SU-DHL-6 (cell line): Measurements from ENCODE around the gene HPX.

ENCODE experiments used
- H2AFZ ChIP-seq: fragments of 200-600 bp; sonication (generic); 2 replicates; pipeline ENCODE4 v1.6.1; 2014; ENCODE audit warnings: low read depth, mild to moderate bottlenecking, moderate library complexity, mixed read lengths, antibody characterized with exemption, low read length; ENCODE audit not compliant: severe bottlenecking
- H3F3A ChIP-seq: fragments of 200-600 bp; shearing (Covaris generic); 2 replicates; pipeline ENCODE4 v1.6.0; 2016; ENCODE audit warnings: antibody characterized with exemption, mild to moderate bottlenecking; ENCODE audit not compliant: insufficient read depth
- H3K27ac ChIP-seq: fragments of 200-600 bp; sonication (generic); 2 replicates; pipeline ENCODE4 v1.5.1; 2016; ENCODE audit warnings: low read depth, mild to moderate bottlenecking, low read length, moderate library complexity, mixed read lengths
- H3K27me3 ChIP-seq: fragments of 200-600 bp; sonication (generic), shearing (Covaris generic); 2 replicates; pipeline ENCODE4 v1.6.0; 2014; ENCODE audit warnings: mild to moderate bottlenecking, low read length
- H3K36me3 ChIP-seq: fragments of 200-600 bp; sonication (generic); 2 replicates; pipeline ENCODE4 v1.6.1; 2014; ENCODE audit warnings: mild to moderate bottlenecking, low read length, mixed read lengths
- H3K4me2 ChIP-seq: fragments of 300-600, 200-600 bp; shearing (Covaris generic), sonication (generic); 2 replicates; pipeline ENCODE4 v1.6.0; 2014; ENCODE audit warnings: low read length, low read depth, mild to moderate bottlenecking; ENCODE audit not compliant: poor library complexity, severe bottlenecking
- H3K4me3 ChIP-seq: fragments of 200-600 bp; sonication (generic); 2 replicates; pipeline ENCODE4 v1.5.1; 2014; ENCODE audit warnings: antibody characterized with exemption, low read length, mild to moderate bottlenecking, mixed read lengths; ENCODE audit not compliant: insufficient read depth, poor library complexity, severe bottlenecking
- H3K79me2 ChIP-seq: fragments of 200-600 bp; sonication (generic); 2 replicates; pipeline ENCODE4 v1.6.1; 2014; ENCODE audit warnings: mild to moderate bottlenecking, low read length, moderate library complexity; ENCODE audit not compliant: insufficient read depth
- H3K9ac ChIP-seq: fragments of 200-600 bp; sonication (generic); 2 replicates; pipeline ENCODE4 v1.7.0; 2014; ENCODE audit warnings: mild to moderate bottlenecking, low read length
- H3K9me2 ChIP-seq: fragments of 200-600 bp; sonication (generic); replicated peaks from 2 replicates; pipeline ENCODE4 v1.6.1; 2014; ENCODE audit warnings: low read length; ENCODE audit not compliant: insufficient read depth
- H3K9me3 ChIP-seq: fragments of 200-600 bp; sonication (generic); 2 replicates; pipeline ENCODE4 v1.6.1; 2014; ENCODE audit warnings: low read length, mixed read lengths; ENCODE audit not compliant: insufficient read depth
- H4K20me1 ChIP-seq: fragments of 200-600 bp; sonication (generic); 2 replicates; pipeline ENCODE4 v1.6.1; 2014; ENCODE audit warnings: low read depth, mild to moderate bottlenecking, antibody characterized with exemption, low read length, moderate library complexity, mixed read lengths
- CTCF ChIP-seq: fragments of 200-600 bp; sonication (generic); IDR thresholded peaks from one replicate; pipeline ENCODE4 v1.5.1; 2017; ENCODE audit warnings: antibody characterized with exemption, mild to moderate bottlenecking, low read length, moderate library complexity; ENCODE audit not compliant: insufficient read depth, poor library complexity, severe bottlenecking
- EZH2phosphoT487 ChIP-seq: fragments of 200-600 bp; sonication (generic), shearing (Covaris generic); conservative IDR thresholded peaks from 2 replicates; pipeline ENCODE4 v1.6.1; 2018; ENCODE audit warnings: mild to moderate bottlenecking, antibody characterized with exemption, low read length, moderate library complexity, mixed read lengths

The HPX gene

GRCh38 chr11:6390718-6391469, 49.9 kb downstream of the HPX start:
- Histone ChIP-seq H3K9ac (peak overlapping the region; percentile 70), H3K9me2 (no peaks in the 10 kb centered on the region), H3F3A (peaks cover 12% of the 10 kb centered on the region; the same call in 1 of the 2 replicates), H3K4me3 (peak overlapping the region; percentile 86), H3K36me3 (no peaks in the 10 kb centered on the region), H3K27me3 (no peaks in the 10 kb centered on the region), H3K27ac (no peak overlapping the region), H3K4me2 (peak overlapping the region; percentile 84), H4K20me1 (no peaks in the 10 kb centered on the region), H3K9me3 (no peaks in the 10 kb centered on the region), H2AFZ (peak overlapping the region; percentile 98), H3K79me2 (no peaks in the 10 kb centered on the region)
- TF ChIP-seq CTCF (no peak), EZH2phosphoT487 (no peak)

GRCh38 chr11:6389905-6390717, 50.7 kb downstream of the HPX start, which contains the start of gene SMPD1:
TSS of gene SMPD1 (plus strand) at chr11:6390474. CDS start at chr11:6390599, 125 bp downstream.
- no peaks in the 10 kb centered on the region for H3K79me2 ChIP-seq
- H4K20me1 ChIP-seq: no peaks in the 10 kb centered on the region
- no peaks in the 10 kb centered on the region for H3K9me2 ChIP-seq
- TF ChIP-seq EZH2phosphoT487: no peak
- TF ChIP-seq CTCF: no peak
- H3K4me3 ChIP-seq: peak within 1 kb of the TSS; percentile 86
- peaks cover 12% of the 10 kb centered on the region; the same call in 1 of the 2 replicates for H3F3A ChIP-seq
- no peaks in the 10 kb centered on the region for H3K27me3 ChIP-seq
- no peaks in the 10 kb centered on the region for H3K36me3 ChIP-seq
- peak within 1 kb of the TSS; percentile 84 for H3K4me2 ChIP-seq
- H3K27ac ChIP-seq: 0 out of 2 replicates have a peak within 1 kb of the TSS, but pooled peaks have one; percentile 3
- peak within 1 kb of the TSS; percentile 70 for H3K9ac ChIP-seq
- peak within 1 kb of the TSS; percentile 98 for H2AFZ ChIP-seq
- no peaks in the 10 kb centered on the region for H3K9me3 ChIP-seq

- Histone ChIP-seq H3K4me3 (no peak overlapping the region), H3K27me3 (no peaks in the 10 kb centered on the region), H2AFZ (no peak overlapping the region), H3K9ac (no peak overlapping the region), H3K4me2 (no peak overlapping the region), H3K9me2 (no peaks in the 10 kb centered on the region), H3K79me2 (no peaks in the 10 kb centered on the region), H3F3A (peaks cover 12% of the 10 kb centered on the region; the same call in 1 of the 2 replicates), H4K20me1 (no peaks in the 10 kb centered on the region), H3K27ac (no peak overlapping the region), H3K36me3 (no peaks in the 10 kb centered on the region), H3K9me3 (no peaks in the 10 kb centered on the region)
- TF ChIP-seq CTCF: no peak
These were observed 52.0 kb downstream of the HPX start for GRCh38 chr11:6388748-6389147.
